ENCODE results near the gene CPNE2. TPM values are rescaled to one million over a fixed set of nuclear protein-coding genes. Genes with fewer than 3 reads are reported as not detected.

Gene CPNE2
- total RNA-seq, 1 experiment from 2014 or later, result 43.4 TPM

DNA sequence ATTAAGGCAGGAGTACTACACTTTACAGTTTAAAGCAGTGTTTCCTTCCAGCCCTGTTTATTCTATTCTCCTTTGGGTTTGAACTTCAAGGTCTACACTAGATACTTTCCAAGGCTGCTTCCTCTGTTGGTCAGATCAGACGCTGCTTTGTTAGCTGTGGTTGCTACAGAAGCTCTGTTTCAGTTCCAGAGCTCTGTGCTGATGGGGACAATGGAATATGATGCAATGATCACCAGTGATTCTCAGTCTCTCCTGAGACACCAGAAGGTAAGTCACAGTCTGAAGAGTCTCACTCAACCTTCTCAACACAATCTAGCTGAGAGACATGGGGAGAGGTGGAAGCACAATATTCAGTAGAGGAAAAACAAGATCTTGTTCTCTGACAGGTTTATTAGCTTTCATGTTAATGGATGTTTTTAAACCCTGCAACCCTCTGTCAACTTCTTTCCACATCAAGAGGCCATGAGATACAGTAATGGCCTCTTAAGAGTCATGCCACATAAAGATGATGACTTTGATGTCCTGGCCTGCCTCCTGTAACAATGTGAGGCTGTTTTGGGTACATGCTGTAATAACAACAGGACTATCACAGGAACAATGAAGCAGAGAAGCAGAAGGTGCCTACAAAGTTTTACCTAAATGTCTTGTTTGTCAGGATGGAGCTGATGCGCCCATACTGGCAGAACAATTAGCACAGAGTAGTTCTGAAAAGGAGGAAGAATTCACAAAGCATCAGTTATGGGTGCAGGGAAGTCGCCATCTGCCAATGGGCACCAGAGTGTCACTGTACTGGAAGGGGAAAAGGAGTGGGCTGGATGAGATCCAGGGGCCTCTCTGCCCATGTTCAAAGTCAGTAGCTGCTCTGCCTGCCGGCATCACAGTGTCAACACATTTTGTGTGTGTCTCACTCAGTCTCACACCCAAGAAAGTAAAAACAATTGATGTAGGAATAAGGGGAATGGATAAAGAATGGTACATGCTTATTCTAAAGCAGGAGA lies 60.0 kb downstream of the CPNE2 start:
- Histone ChIP-seq H3K9me3 (ENCODE audit: control insufficient read depth, insufficient read depth, low read depth, low read length) (no peaks in the 10 kb centered on the region), H3K4me3 (ENCODE audit: low read depth in 2 of 2, low read length in 2 of 2) (no peak overlapping the region), H3K27ac (ENCODE audit: low read length) (no peak overlapping the region), H3K27me3 (ENCODE audit: control insufficient read depth, insufficient read depth, low read length) (no peaks in the 10 kb centered on the region), H3K4me1 (ENCODE audit: control insufficient read depth, insufficient read depth, low read length) (no peaks in the 10 kb centered on the region), H3K36me3 (ENCODE audit: control insufficient read depth, insufficient read depth, low read length) (peaks cover 4% of the 10 kb centered on the region; the same call in 1 of the 2 replicates)
- BruUV-seq (replicated peaks), result no TSS peak
- POLR2A ChIA-PET, result interaction anchor here (0.8 kb wide), 1 partner anchor 9 kb away, joined by 3 read pairs; no protein-coding TSS in a partner anchor
- TF ChIP-seq CTCF (IDR thresholded peaks at IDR 0.05) (no peak), SIN3A (IDR thresholded peaks at IDR 0.05; ENCODE audit: borderline replicate concordance, insufficient read depth, low read depth, low read length) (no peak), TCF7L2 (IDR thresholded peaks at IDR 0.05; ENCODE audit: low read depth, low read length) (no peak), POLR2AphosphoS5 (IDR thresholded peaks at IDR 0.05; ENCODE audit: low read depth, low read length) (no peak)
- TF ChIP-seq, protein P1, sequence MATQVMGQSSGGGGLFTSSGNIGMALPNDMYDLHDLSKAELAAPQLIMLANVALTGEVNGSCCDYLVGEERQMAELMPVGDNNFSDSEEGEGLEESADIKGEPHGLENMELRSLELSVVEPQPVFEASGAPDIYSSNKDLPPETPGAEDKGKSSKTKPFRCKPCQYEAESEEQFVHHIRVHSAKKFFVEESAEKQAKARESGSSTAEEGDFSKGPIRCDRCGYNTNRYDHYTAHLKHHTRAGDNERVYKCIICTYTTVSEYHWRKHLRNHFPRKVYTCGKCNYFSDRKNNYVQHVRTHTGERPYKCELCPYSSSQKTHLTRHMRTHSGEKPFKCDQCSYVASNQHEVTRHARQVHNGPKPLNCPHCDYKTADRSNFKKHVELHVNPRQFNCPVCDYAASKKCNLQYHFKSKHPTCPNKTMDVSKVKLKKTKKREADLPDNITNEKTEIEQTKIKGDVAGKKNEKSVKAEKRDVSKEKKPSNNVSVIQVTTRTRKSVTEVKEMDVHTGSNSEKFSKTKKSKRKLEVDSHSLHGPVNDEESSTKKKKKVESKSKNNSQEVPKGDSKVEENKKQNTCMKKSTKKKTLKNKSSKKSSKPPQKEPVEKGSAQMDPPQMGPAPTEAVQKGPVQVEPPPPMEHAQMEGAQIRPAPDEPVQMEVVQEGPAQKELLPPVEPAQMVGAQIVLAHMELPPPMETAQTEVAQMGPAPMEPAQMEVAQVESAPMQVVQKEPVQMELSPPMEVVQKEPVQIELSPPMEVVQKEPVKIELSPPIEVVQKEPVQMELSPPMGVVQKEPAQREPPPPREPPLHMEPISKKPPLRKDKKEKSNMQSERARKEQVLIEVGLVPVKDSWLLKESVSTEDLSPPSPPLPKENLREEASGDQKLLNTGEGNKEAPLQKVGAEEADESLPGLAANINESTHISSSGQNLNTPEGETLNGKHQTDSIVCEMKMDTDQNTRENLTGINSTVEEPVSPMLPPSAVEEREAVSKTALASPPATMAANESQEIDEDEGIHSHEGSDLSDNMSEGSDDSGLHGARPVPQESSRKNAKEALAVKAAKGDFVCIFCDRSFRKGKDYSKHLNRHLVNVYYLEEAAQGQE (IDR thresholded peaks at IDR 0.05; ENCODE audit: insufficient read depth in 1 of 2, low read depth in 2 of 2, low read length in 1 of 2), result no peak
- CTCF ChIA-PET, result no interaction called here
- in situ Hi-C loops (cut with HindIII; ENCODE audit: low pct_unique_long_range_greater_than_20kb, low sequenced_read_pairs) (no loop called here), intact Hi-C loops (cut with micrococcal nuclease; ENCODE audit: unreplicated experiment) (no loop called here)
- DNase-seq (ENCODE audit: low read depth, low spot score) (no peak), ATAC-seq (no peak)

- DNase-seq (ENCODE audit: low read depth, low spot score) (no peak), ATAC-seq (no peak)
- H3K36me3 ChIP-seq (ENCODE audit: control insufficient read depth, insufficient read depth, low read length), result peaks cover 4% of the 10 kb centered on the region; the same call in 1 of the 2 replicates
- no peak overlapping the region for H3K27ac ChIP-seq (ENCODE audit: low read length)
- H3K4me1 ChIP-seq (ENCODE audit: control insufficient read depth, insufficient read depth, low read length), result no peaks in the 10 kb centered on the region
- no peak overlapping the region for H3K4me3 ChIP-seq (ENCODE audit: low read depth in 2 of 2, low read length in 2 of 2)
- TF ChIP-seq, protein P1 (IDR thresholded peaks at IDR 0.05; ENCODE audit: insufficient read depth in 1 of 2, low read depth in 2 of 2, low read length in 1 of 2), result no peak
- no peak for TF ChIP-seq TCF7L2 (IDR thresholded peaks at IDR 0.05; ENCODE audit: low read depth, low read length)
- TF ChIP-seq CTCF (IDR thresholded peaks at IDR 0.05), result no peak
- no peak for TF ChIP-seq POLR2AphosphoS5 (IDR thresholded peaks at IDR 0.05; ENCODE audit: low read depth, low read length)
- no peak for TF ChIP-seq SIN3A (IDR thresholded peaks at IDR 0.05; ENCODE audit: borderline replicate concordance, insufficient read depth, low read depth, low read length)
- intact Hi-C loops (cut with micrococcal nuclease; ENCODE audit: unreplicated experiment) (no loop called here), in situ Hi-C loops (cut with HindIII; ENCODE audit: low pct_unique_long_range_greater_than_20kb, low sequenced_read_pairs) (no loop called here)
- POLR2A ChIA-PET, result no interaction called here
- CTCF ChIA-PET, result no interaction called here
- no peaks in the 10 kb centered on the region for H3K27me3 ChIP-seq (ENCODE audit: control insufficient read depth, insufficient read depth, low read length)
- H3K9me3 ChIP-seq (ENCODE audit: control insufficient read depth, insufficient read depth, low read depth, low read length), result no peaks in the 10 kb centered on the region
- TSS peak; percentile 82 for BruUV-seq (replicated peaks)
Measured at GRCh38 chr16:57153841-57154240, 61.5 kb downstream of the CPNE2 start.
